Right atrium auricular region (tissue), 2 donors: ENCODE measurements around the gene CATSPER4. TPM values are rescaled to one million over a fixed set of nuclear protein-coding genes. Genes with fewer than 3 reads are reported as not detected.

Experiments used
- DNase-seq: peaks from one replicate; pipeline ENCODE4 v3.0.0-alpha.2; 2019; ENCODE audit warnings: low spot score
- H3K27ac ChIP-seq, 2 donors: fragments of 200-600 bp; sonication (generic); 1 replicate in 1 of 2; 2 replicates in 1 of 2; pipeline ENCODE4 v1.5.1; 2016 to 2019
- H3K27me3 ChIP-seq, 2 donors: fragments of 200-600 bp; sonication (generic); one replicate each; pipeline versions ENCODE4 v1.5.1 to v1.6.0; 2017 to 2019
- H3K36me3 ChIP-seq: fragments of 200-600 bp; sonication (generic); one replicate; pipeline ENCODE4 v1.5.1; 2016
- H3K4me1 ChIP-seq, 2 donors: fragments of 200-600 bp; sonication (generic); one replicate each; pipeline versions ENCODE4 v1.5.1 to v1.6.0; 2017 to 2019
- H3K4me3 ChIP-seq, 2 donors: fragments of 200-600 bp; sonication (generic); 1 replicate in 1 of 2; 2 replicates in 1 of 2; pipeline ENCODE4 v1.5.1; 2017 to 2019; ENCODE audit warnings: mild to moderate bottlenecking in 1 of 2, moderate library complexity in 1 of 2
- H3K9me3 ChIP-seq, 2 donors: fragments of 200-600 bp; sonication (generic); one replicate each; pipeline ENCODE4 v1.5.1; 2019
- CTCF ChIP-seq, 2 donors: fragments of 200-600 bp; sonication (generic); IDR thresholded peaks; one replicate each; pipeline ENCODE4 v1.5.1; 2019; ENCODE audit warnings: antibody characterized with exemption in 2 of 2
- total RNA-seq, 2 donors: library from RNA; depleted of rRNA; stranded (reverse); fragments of >200 nt; gene quantifications; one replicate each; pipeline ENCODE4 v1.1.0, GENCODE V29; 2016

Gene CATSPER4
- total RNA-seq, 2 donors from 2014 or later: not detected

- no peak for TF ChIP-seq CTCF (IDR thresholded peaks at IDR 0.05)
- no peaks in the 10 kb centered on the region for H3K27me3 ChIP-seq
These were observed 5.5 kb upstream of the CATSPER4 start for GRCh38 chr1:26184883-26185282.

DNA sequence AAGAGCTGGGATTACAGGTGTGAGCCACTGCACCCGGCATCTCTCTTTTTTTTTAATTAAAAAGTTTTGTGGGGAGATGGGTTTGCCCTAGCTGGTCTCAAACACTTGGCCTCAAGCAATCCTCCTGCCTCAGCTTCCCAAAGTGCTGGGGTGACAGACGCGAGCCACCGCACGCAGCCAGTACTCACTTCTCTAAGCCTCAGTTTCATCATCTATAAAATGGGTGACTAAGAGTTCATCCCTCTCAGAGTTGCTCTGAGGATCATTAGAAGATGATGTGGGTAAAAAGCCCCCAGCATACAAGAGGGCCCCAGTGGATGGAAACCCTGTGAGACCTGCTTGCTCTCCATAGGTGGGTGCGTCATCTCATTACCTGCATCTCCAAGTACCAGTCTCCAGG, 2.5 kb upstream of the CATSPER4 start:
- no peak for TF ChIP-seq CTCF (IDR thresholded peaks at IDR 0.05)

More at GRCh38 chr1:26184883-26185282, 5.5 kb upstream of the CATSPER4 start:
- H3K36me3 ChIP-seq: no peaks in the 10 kb centered on the region
- H3K9me3 ChIP-seq: no peaks in the 10 kb centered on the region
- H3K27ac ChIP-seq: no peak overlapping the region
- H3K4me1 ChIP-seq: no peaks in the 10 kb centered on the region
- no peak overlapping the region for H3K4me3 ChIP-seq
- DNase-seq: no peak

GRCh38 chr1:26188477-26188876, 1.9 kb upstream of the CATSPER4 start:
- no peak for DNase-seq
- no peaks in the 10 kb centered on the region for H3K9me3 ChIP-seq
- TF ChIP-seq CTCF (IDR thresholded peaks at IDR 0.05): no peak
- H3K27me3 ChIP-seq: no peaks in the 10 kb centered on the region
- H3K27ac ChIP-seq: no peak overlapping the region
- H3K36me3 ChIP-seq: no peaks in the 10 kb centered on the region
- no peak overlapping the region for H3K4me3 ChIP-seq
- no peaks in the 10 kb centered on the region for H3K4me1 ChIP-seq

More for the DNA sequence above, 2.5 kb upstream of the CATSPER4 start:
- H3K36me3 ChIP-seq: no peaks in the 10 kb centered on the region
- no peak for DNase-seq
- no peaks in the 10 kb centered on the region for H3K27me3 ChIP-seq
- no peak overlapping the region for H3K4me3 ChIP-seq
- no peaks in the 10 kb centered on the region for H3K4me1 ChIP-seq
- no peak overlapping the region for H3K27ac ChIP-seq
- no peaks in the 10 kb centered on the region for H3K9me3 ChIP-seq

GRCh38 chr1:26189331-26189730, 1.1 kb upstream of the CATSPER4 start:
- TF ChIP-seq CTCF (IDR thresholded peaks at IDR 0.05): no peak

DNA sequence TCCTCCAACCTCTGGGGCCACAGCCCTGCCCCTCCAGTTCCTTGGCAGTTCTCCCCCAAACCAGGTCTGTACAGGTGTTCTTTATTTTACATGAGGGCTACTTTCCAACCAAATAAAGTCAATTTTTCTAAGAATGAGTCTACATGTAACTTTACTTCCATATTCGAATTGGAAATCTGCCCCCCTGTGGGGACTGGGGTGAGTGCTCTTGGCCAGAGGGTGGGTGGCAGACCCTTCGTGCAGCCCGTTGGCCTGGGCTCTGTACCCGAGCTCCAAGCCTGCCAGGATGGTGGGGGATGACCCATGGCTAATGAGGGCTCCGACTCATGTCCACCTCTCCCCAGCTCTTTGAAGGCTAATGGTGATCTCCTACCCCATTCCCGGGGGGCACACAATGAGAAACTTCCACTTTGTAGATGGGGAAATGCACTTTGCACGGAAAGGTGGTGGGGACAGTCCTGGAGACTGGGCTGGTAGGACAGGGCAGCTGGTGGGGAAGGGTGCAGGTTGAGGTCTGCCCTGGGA, 589 bp upstream of the CATSPER4 start:
- Histone ChIP-seq H3K4me1 (no peaks in the 10 kb centered on the region), H3K27ac (no peak overlapping the region), H3K36me3 (no peaks in the 10 kb centered on the region), H3K27me3 (no peaks in the 10 kb centered on the region), H3K4me3 (no peak overlapping the region), H3K9me3 (no peaks in the 10 kb centered on the region)
- no peak for DNase-seq
- TF ChIP-seq CTCF (IDR thresholded peaks at IDR 0.05): no peak

More at GRCh38 chr1:26189331-26189730, 1.1 kb upstream of the CATSPER4 start:
- H3K36me3 ChIP-seq: no peaks in the 10 kb centered on the region
- no peak overlapping the region for H3K4me3 ChIP-seq
- no peak for DNase-seq
- no peaks in the 10 kb centered on the region for H3K4me1 ChIP-seq
- H3K27ac ChIP-seq: no peak overlapping the region
- no peaks in the 10 kb centered on the region for H3K9me3 ChIP-seq
- H3K27me3 ChIP-seq: no peaks in the 10 kb centered on the region

DNA sequence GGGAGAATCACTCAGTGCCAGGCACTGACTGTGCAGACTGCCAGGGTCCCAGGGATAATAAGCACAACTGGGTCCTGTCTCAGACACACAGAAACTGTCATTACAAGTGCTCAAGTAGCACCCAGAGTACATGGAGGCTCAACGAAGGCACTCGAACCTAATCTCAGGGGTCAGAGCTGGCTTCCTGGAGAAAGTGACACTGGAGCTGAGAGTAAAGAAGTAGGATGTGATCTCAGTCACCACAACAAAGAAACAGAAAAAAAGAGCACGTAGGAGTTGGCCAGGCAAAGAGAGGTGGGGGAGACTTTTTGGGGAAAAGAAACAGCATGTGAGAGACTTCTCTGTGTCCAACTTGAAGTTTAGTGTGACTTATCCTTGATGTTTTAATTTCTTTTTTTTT, 1.3 kb downstream of the CATSPER4 start:
- H3K36me3 ChIP-seq: no peaks in the 10 kb centered on the region
- TF ChIP-seq CTCF (IDR thresholded peaks at IDR 0.05): no peak

More for the DNA sequence above, 1.3 kb downstream of the CATSPER4 start:
- Histone ChIP-seq H3K27me3 (no peaks in the 10 kb centered on the region), H3K9me3 (no peaks in the 10 kb centered on the region), H3K4me3 (no peak overlapping the region), H3K27ac (no peak overlapping the region), H3K4me1 (no peaks in the 10 kb centered on the region)
- no peak for DNase-seq
